Muscle layer of colon (tissue), 2 donors: ENCODE results near the gene BICRAL.

Experiments used
- H3K27ac ChIP-seq: one replicate; pipeline ENCODE4 v1.7.0; 2013; ENCODE audit warnings: low read depth, mild to moderate bottlenecking, low read length, moderate library complexity
- H3K27me3 ChIP-seq, 2 donors: one replicate each; pipeline ENCODE4 v1.7.0; 2013; ENCODE audit warnings: low read length in 2 of 2, mild to moderate bottlenecking in 2 of 2; ENCODE audit not compliant: insufficient read depth in 2 of 2, control insufficient read depth in 1 of 2
- H3K36me3 ChIP-seq: one replicate; pipeline ENCODE4 v1.7.0; 2013; ENCODE audit warnings: mild to moderate bottlenecking, low read length; ENCODE audit not compliant: insufficient read depth
- H3K4me1 ChIP-seq: one replicate; pipeline ENCODE4 v1.7.0; 2013; ENCODE audit warnings: mild to moderate bottlenecking, low read length; ENCODE audit not compliant: insufficient read depth
- H3K4me3 ChIP-seq, 2 donors: one replicate each; pipeline ENCODE4 v1.7.0; 2013; ENCODE audit warnings: low read length in 2 of 2, low read depth in 1 of 2, mild to moderate bottlenecking in 1 of 2, moderate library complexity in 1 of 2
- H3K9ac ChIP-seq: one replicate; pipeline ENCODE4 v1.7.0; 2013; ENCODE audit warnings: low read length
- H3K9me3 ChIP-seq: one replicate; pipeline ENCODE4 v1.7.0; 2013; ENCODE audit warnings: mild to moderate bottlenecking, low read length
- donor health status: abdominal sarcoma.
- donor health status: Adenocarcinoma of cecum.

BICRAL gene

DNA sequence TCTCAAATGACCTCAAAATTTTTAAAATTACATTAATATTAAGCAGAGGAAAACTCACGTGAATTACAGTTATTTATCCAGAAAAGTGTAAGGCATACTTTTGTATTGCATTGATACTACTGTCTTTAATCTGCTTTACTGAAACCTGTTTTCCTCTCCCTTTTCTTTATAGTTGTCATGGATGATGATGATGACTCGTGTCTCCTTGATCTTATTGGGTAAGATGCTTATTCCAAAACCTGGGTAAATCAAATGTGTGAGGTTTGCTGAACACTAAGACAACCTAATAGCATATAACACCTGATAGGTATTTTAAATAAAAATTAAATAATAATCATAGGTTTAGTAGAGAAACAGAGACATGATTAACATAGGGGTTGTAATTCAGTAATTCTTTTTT is 40.0 kb downstream of the BICRAL start:
- Histone ChIP-seq H3K4me3 (no peak overlapping the region), H3K27me3 (no peaks in the 10 kb centered on the region), H3K9ac (no peak overlapping the region), H3K27ac (no peak overlapping the region), H3K9me3 (no peaks in the 10 kb centered on the region), H3K4me1 (peaks cover 23% of the 10 kb centered on the region), H3K36me3 (peaks cover 8% of the 10 kb centered on the region)

GRCh38 chr6:42829561-42830092 is 47.8 kb downstream of the BICRAL start:
- no peaks in the 10 kb centered on the region for H3K27me3 ChIP-seq
- H3K9me3 ChIP-seq, result no peaks in the 10 kb centered on the region

GRCh38 chr6:42831237-42831636 is 49.4 kb downstream of the BICRAL start:
- Histone ChIP-seq H3K36me3 (peaks cover 40% of the 10 kb centered on the region), H3K27ac (no peak overlapping the region), H3K4me1 (no peaks in the 10 kb centered on the region), H3K4me3 (no peak overlapping the region), H3K9me3 (no peaks in the 10 kb centered on the region), H3K9ac (no peak overlapping the region), H3K27me3 (no peaks in the 10 kb centered on the region)

More at GRCh38 chr6:42829561-42830092, 47.8 kb downstream of the BICRAL start:
- no peak overlapping the region for H3K9ac ChIP-seq
- H3K36me3 ChIP-seq, result peaks cover 36% of the 10 kb centered on the region
- no peaks in the 10 kb centered on the region for H3K4me1 ChIP-seq
- no peak overlapping the region for H3K4me3 ChIP-seq
- no peak overlapping the region for H3K27ac ChIP-seq

GRCh38 chr6:42834056-42834455 is 52.2 kb downstream of the BICRAL start:
- Histone ChIP-seq H3K36me3 (peaks cover 18% of the 10 kb centered on the region), H3K9me3 (no peaks in the 10 kb centered on the region), H3K27me3 (no peaks in the 10 kb centered on the region), H3K4me3 (no peak overlapping the region), H3K27ac (no peak overlapping the region), H3K4me1 (no peaks in the 10 kb centered on the region), H3K9ac (no peak overlapping the region)

GRCh38 chr6:42841844-42842584 is 60.2 kb downstream of the BICRAL start:
- Histone ChIP-seq H3K27me3 (no peaks in the 10 kb centered on the region), H3K4me3 (no peak overlapping the region), H3K4me1 (no peaks in the 10 kb centered on the region), H3K9me3 (no peaks in the 10 kb centered on the region), H3K27ac (no peak overlapping the region), H3K9ac (no peak overlapping the region), H3K36me3 (peaks cover 13% of the 10 kb centered on the region)

GRCh38 chr6:42845327-42845694 is 63.5 kb downstream of the BICRAL start:
- H3K36me3 ChIP-seq, result peaks cover 13% of the 10 kb centered on the region
- no peak overlapping the region for H3K4me3 ChIP-seq
- no peak overlapping the region for H3K27ac ChIP-seq
- H3K27me3 ChIP-seq, result no peaks in the 10 kb centered on the region
- H3K9ac ChIP-seq, result no peak overlapping the region
- no peaks in the 10 kb centered on the region for H3K4me1 ChIP-seq
- H3K9me3 ChIP-seq, result no peaks in the 10 kb centered on the region

- Histone ChIP-seq H3K9me3 (no peaks in the 10 kb centered on the region), H3K36me3 (peaks cover 13% of the 10 kb centered on the region), H3K27me3 (no peaks in the 10 kb centered on the region), H3K27ac (no peak overlapping the region), H3K4me1 (no peaks in the 10 kb centered on the region), H3K4me3 (no peak overlapping the region), H3K9ac (no peak overlapping the region)
Measured at GRCh38 chr6:42846505-42846904, 64.7 kb downstream of the BICRAL start.

DNA sequence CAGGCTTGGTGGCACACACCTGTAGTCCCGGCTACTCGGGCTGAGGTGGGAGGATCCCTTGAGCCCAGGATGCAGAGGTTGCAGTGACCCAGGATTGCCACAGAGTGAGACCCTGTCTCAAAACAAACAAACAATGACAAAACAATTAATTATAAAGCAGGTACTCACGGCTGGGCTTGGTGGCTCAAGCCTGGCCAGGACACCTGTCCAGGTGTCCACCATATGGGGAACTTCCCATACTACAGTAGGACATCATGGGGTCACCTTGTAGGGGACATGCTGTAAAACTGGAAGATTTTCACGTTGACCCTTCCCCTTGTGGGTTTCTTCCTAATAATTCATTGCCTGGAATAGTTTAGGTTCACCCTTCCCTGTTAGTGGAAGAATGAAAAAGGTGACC is 66.8 kb downstream of the BICRAL start:
- Histone ChIP-seq H3K4me1 (no peaks in the 10 kb centered on the region), H3K4me3 (no peak overlapping the region), H3K9me3 (no peaks in the 10 kb centered on the region), H3K27me3 (no peaks in the 10 kb centered on the region), H3K27ac (no peak overlapping the region), H3K9ac (no peak overlapping the region), H3K36me3 (peaks cover 15% of the 10 kb centered on the region)

GRCh38 chr6:42851599-42851998 is 69.7 kb downstream of the BICRAL start:
- Histone ChIP-seq H3K9me3 (no peaks in the 10 kb centered on the region), H3K4me3 (no peak overlapping the region), H3K27ac (no peak overlapping the region), H3K9ac (no peak overlapping the region), H3K4me1 (no peaks in the 10 kb centered on the region), H3K36me3 (peaks cover 35% of the 10 kb centered on the region), H3K27me3 (no peaks in the 10 kb centered on the region)

- H3K9ac ChIP-seq, result no peak overlapping the region
- no peak overlapping the region for H3K27ac ChIP-seq
- peaks cover 72% of the 10 kb centered on the region for H3K36me3 ChIP-seq
- no peak overlapping the region for H3K4me3 ChIP-seq
- no peaks in the 10 kb centered on the region for H3K27me3 ChIP-seq
- no peaks in the 10 kb centered on the region for H3K9me3 ChIP-seq
- H3K4me1 ChIP-seq, result no peaks in the 10 kb centered on the region
Measured at GRCh38 chr6:42860036-42860435, 78.2 kb downstream of the BICRAL start.

DNA sequence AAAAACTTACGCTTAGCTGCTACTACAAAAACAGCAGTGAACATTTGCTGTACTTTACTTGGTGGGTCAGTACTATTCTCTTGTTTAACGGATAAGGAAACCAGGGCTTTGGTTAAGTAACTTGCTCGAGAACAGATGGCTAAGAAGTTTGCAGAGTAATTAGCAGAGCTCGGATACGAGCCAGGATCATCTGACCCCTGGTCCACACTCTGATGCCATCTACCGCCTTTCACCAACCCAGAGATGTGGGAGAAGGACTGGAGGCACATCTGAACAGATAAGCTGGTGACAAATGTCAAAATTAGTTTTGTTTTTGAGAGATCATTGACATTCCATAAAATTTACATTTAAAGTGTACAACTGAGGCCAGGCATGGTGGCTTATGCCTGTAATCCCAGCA is 78.6 kb downstream of the BICRAL start:
- H3K36me3 ChIP-seq, result peaks cover 69% of the 10 kb centered on the region

GRCh38 chr6:42864602-42865001 is 82.8 kb downstream of the BICRAL start:
- Histone ChIP-seq H3K27ac (no peak overlapping the region), H3K27me3 (no peaks in the 10 kb centered on the region), H3K9ac (no peak overlapping the region), H3K4me1 (no peaks in the 10 kb centered on the region), H3K4me3 (no peak overlapping the region), H3K9me3 (no peaks in the 10 kb centered on the region), H3K36me3 (peaks cover 63% of the 10 kb centered on the region)

More for the DNA sequence above, 78.6 kb downstream of the BICRAL start:
- H3K4me3 ChIP-seq, result no peak overlapping the region
- H3K4me1 ChIP-seq, result no peaks in the 10 kb centered on the region
- no peak overlapping the region for H3K27ac ChIP-seq
- H3K27me3 ChIP-seq, result no peaks in the 10 kb centered on the region
- H3K9me3 ChIP-seq, result no peaks in the 10 kb centered on the region
- no peak overlapping the region for H3K9ac ChIP-seq
